PC-3 (cell line): ENCODE results near the gene MYMK. TPM values are rescaled to one million over a fixed set of nuclear protein-coding genes. Genes with fewer than 3 reads are reported as not detected.

Source experiments
- ATAC-seq: fragments of 200-7000 bp; cut with Tn5 transposase; 2 replicates; pipeline ENCODE4 v1.9.1; 2020; ENCODE audit warnings: mild to moderate bottlenecking, moderate library complexity
- BruUV-seq: library from RNA; stranded (reverse); fragments of 400-500 nt; replicated peaks from 2 replicates; lab custom pipeline; 2021; lab: Mats Ljungman, UMichigan
- CTCF ChIA-PET: fragments of 300-600 bp; sonication (Branson Sonifier 250); formaldehyde crosslinking; loops from one replicate; lab custom pipeline; 2022; ENCODE audit warnings: antibody characterized with exemption; lab: Charles Lee
- POLR2A ChIA-PET: fragments of 300-600 bp; sonication (Branson Sonifier 250); formaldehyde crosslinking; loops from one replicate; lab custom pipeline; 2022; ENCODE audit warnings: antibody characterized with exemption; ENCODE audit not compliant: unreplicated experiment; lab: Charles Lee
- DNase-seq: peaks from one replicate; pipeline ENCODE4 v3.0.0-alpha.2; 2015
- H2AFZ ChIP-seq: fragments of 300-600 bp; sonication (generic); 2 replicates; pipeline ENCODE4 v1.6.0; 2016; ENCODE audit warnings: antibody characterized with exemption, low read length
- H3F3A ChIP-seq: fragments of 300-600 bp; sonication (generic); one replicate; pipeline ENCODE4 v1.6.0; 2017; ENCODE audit warnings: antibody characterized with exemption, low read length, control low read depth, mild to moderate bottlenecking; ENCODE audit not compliant: unreplicated experiment
- H3K27ac ChIP-seq: fragments of 300-600 bp; sonication (generic); 2 replicates; pipeline ENCODE4 v1.5.1; 2016; ENCODE audit warnings: mild to moderate bottlenecking, low read length
- H3K27me3 ChIP-seq: fragments of 300-600 bp; sonication (generic); 2 replicates; pipeline ENCODE4 v1.6.1; 2016; ENCODE audit warnings: low read length, mixed read lengths
- H3K36me3 ChIP-seq: fragments of 300-600 bp; sonication (generic); 2 replicates; pipeline ENCODE4 v1.6.1; 2016; ENCODE audit warnings: low read depth, mixed run types, low read length, mixed read lengths
- H3K4me1 ChIP-seq: fragments of 300-600 bp; sonication (generic); 2 replicates; pipeline ENCODE4 v1.5.1; 2016; ENCODE audit warnings: low read length; ENCODE audit not compliant: insufficient read depth
- H3K4me2 ChIP-seq: fragments of 300-600 bp; sonication (generic); 2 replicates; pipeline ENCODE4 v1.6.0; 2016; ENCODE audit warnings: low read length
- H3K4me3 ChIP-seq: fragments of 300-600 bp; sonication (generic); 2 replicates; pipeline ENCODE4 v1.5.1; 2016; ENCODE audit warnings: mild to moderate bottlenecking, low read length, mixed read lengths
- H3K79me2 ChIP-seq: fragments of 300-600 bp; sonication (generic); 2 replicates; pipeline ENCODE4 v1.6.1; 2017; ENCODE audit warnings: low read length, mixed read lengths
- H3K9ac ChIP-seq: fragments of 300-600 bp; sonication (generic); 2 replicates; pipeline ENCODE4 v1.6.0; 2016; ENCODE audit warnings: mild to moderate bottlenecking, low read length
- H3K9me2 ChIP-seq: fragments of 300-600 bp; sonication (generic); replicated peaks from 2 replicates; pipeline ENCODE4 v1.6.1; 2016; ENCODE audit warnings: mixed run types, low read length, mixed read lengths
- H3K9me3 ChIP-seq: fragments of 300-600 bp; sonication (generic); 2 replicates; pipeline ENCODE4 v1.6.1; 2016; ENCODE audit warnings: low read length, mixed read lengths
- H4K20me1 ChIP-seq: fragments of 300-600 bp; sonication (generic); 2 replicates; pipeline ENCODE4 v1.6.1; 2016; ENCODE audit warnings: low read length, mixed read lengths
- CTCF ChIP-seq: fragments of 300-600 bp; sonication (generic); conservative IDR thresholded peaks from 2 replicates; pipeline ENCODE4 v1.5.1; 2017; ENCODE audit warnings: antibody characterized with exemption, low read depth, mild to moderate bottlenecking, low read length
- EZH2 ChIP-seq: fragments of 300-600 bp; sonication (generic); IDR thresholded peaks from one replicate; pipeline ENCODE4 v1.6.1; 2017; ENCODE audit warnings: antibody characterized with exemption, mild to moderate bottlenecking, low read length; ENCODE audit not compliant: unreplicated experiment
- EZH2phosphoT487 ChIP-seq: fragments of 300-600 bp; sonication (generic); IDR thresholded peaks from 2 replicates; pipeline ENCODE4 v1.6.1; 2018; ENCODE audit warnings: mild to moderate bottlenecking, antibody characterized with exemption, low read length, borderline replicate concordance
- intact Hi-C: fragments of 100-400 bp; cut with micrococcal nuclease; formaldehyde crosslinking; loops from 2 replicates; pipeline ENCODE4 v1.9.0; 2023
- total RNA-seq: library from RNA; depleted of rRNA; stranded (reverse); fragments of >200 nt; gene quantifications from 2 replicates; pipeline ENCODE4 v1.2.3, GENCODE V29; 2014

Gene MYMK
- total RNA-seq, 1 experiment from 2014 or later, result not detected

- no peaks in the 10 kb centered on the region for H3F3A ChIP-seq
- no peak overlapping the region for H2AFZ ChIP-seq
- no peak for TF ChIP-seq EZH2
- intact Hi-C loops, result no loop called here
- DNase-seq, result peak; percentile 16
- H3K36me3 ChIP-seq, result no peaks in the 10 kb centered on the region
- H3K4me1 ChIP-seq, result peaks cover 5% of the 10 kb centered on the region
- H3K4me3 ChIP-seq, result no peak overlapping the region
- H3K79me2 ChIP-seq, result no peaks in the 10 kb centered on the region
- peak overlapping the region; percentile 51; the same call in 1 of the 2 replicates for H3K4me2 ChIP-seq
- H3K9ac ChIP-seq, result no peak overlapping the region
- no peaks in the 10 kb centered on the region for H3K9me3 ChIP-seq
- H4K20me1 ChIP-seq, result no peaks in the 10 kb centered on the region
- H3K27me3 ChIP-seq, result no peaks in the 10 kb centered on the region
- ChIA-PET CTCF (no interaction called here), POLR2A (no interaction called here)
- H3K9me2 ChIP-seq, result no peaks in the 10 kb centered on the region
- peak; percentile 59; the same call in 1 of the 2 replicates for ATAC-seq
- H3K27ac ChIP-seq, result no peak overlapping the region
- no TSS peak for BruUV-seq
These were observed 38.6 kb upstream of the MYMK start for GRCh38 chr9:133563291-133563796.

GRCh38 chr9:133562611-133563290 lies 38.0 kb upstream of the MYMK start:
- TF ChIP-seq EZH2 (no peak), EZH2phosphoT487 (no peak), CTCF (no peak)
- no peak for ATAC-seq
- H3K27me3 ChIP-seq, result no peaks in the 10 kb centered on the region

GRCh38 chr9:133561976-133562554 lies 37.3 kb upstream of the MYMK start:
- intact Hi-C loops, result no loop called here
- H3K27me3 ChIP-seq, result no peaks in the 10 kb centered on the region

More at GRCh38 chr9:133562611-133563290, 38.0 kb upstream of the MYMK start:
- Histone ChIP-seq H2AFZ (no peak overlapping the region), H3K4me3 (no peak overlapping the region), H3K79me2 (no peaks in the 10 kb centered on the region), H3K9me3 (no peaks in the 10 kb centered on the region), H3K36me3 (no peaks in the 10 kb centered on the region), H3K9me2 (no peaks in the 10 kb centered on the region), H3K4me2 (no peak overlapping the region), H3K4me1 (peaks cover 5% of the 10 kb centered on the region), H3K27ac (no peak overlapping the region), H3F3A (no peaks in the 10 kb centered on the region), H4K20me1 (no peaks in the 10 kb centered on the region), H3K9ac (no peak overlapping the region)
- no peak for DNase-seq
- ChIA-PET CTCF (no interaction called here), POLR2A (no interaction called here)
- BruUV-seq, result no TSS peak
- intact Hi-C loops, result no loop called here

More at GRCh38 chr9:133561976-133562554, 37.3 kb upstream of the MYMK start:
- Histone ChIP-seq H3K9me2 (no peaks in the 10 kb centered on the region), H3K79me2 (no peaks in the 10 kb centered on the region), H3K27ac (no peak overlapping the region), H3K9ac (no peak overlapping the region), H3F3A (no peaks in the 10 kb centered on the region), H4K20me1 (no peaks in the 10 kb centered on the region), H2AFZ (no peak overlapping the region), H3K9me3 (no peaks in the 10 kb centered on the region), H3K4me2 (no peak overlapping the region), H3K4me3 (no peak overlapping the region), H3K36me3 (no peaks in the 10 kb centered on the region), H3K4me1 (peaks cover 5% of the 10 kb centered on the region)
- ATAC-seq, result no peak
- ChIA-PET CTCF (no interaction called here), POLR2A (no interaction called here)
- BruUV-seq, result no TSS peak
- no peak for DNase-seq
- TF ChIP-seq EZH2phosphoT487, result no peak
- TF ChIP-seq EZH2, result no peak
- no peak for TF ChIP-seq CTCF
